Measurements from ENCODE around the gene DPH1.

The DPH1 gene

DNA sequence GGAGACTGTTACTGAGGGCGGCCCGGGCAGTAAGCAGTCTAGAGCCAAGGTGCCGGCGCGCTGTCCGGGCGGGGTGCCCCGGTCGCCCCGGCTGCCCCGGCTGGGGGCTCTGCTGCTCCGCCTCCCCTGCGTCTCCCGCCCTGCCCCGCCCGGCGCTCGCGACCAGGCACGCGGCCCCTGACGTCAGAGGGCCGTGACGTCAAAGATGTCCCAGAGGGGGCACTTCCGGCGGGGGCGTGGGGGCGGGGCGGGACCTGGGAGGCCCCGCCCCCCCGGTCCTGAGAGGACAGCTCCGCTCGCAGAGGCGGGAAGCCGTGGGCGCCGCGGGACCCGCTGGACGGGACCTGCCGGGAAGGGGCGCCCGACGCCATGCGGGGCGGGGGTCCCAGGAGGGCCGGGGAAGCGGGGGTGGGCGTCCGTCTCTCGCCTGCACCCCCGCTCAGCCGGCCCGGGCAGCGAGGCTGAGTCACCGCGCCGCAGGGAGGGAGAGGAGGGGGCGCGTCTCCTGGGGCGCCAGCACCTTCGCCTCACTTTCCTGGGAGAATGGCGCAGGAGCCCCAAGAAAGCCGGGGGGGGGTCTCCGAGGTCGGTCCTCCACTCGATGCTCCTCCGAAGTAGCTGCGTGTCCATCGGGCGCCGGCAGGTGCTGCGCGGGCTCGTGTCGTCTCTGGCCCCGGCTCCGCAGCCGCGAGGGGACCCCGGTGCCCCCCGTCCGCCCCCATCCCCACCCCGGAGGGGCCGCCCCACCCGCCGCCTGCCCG, 20.5 kb downstream of the DPH1 start:
- DNase-seq, result no peak

DNA sequence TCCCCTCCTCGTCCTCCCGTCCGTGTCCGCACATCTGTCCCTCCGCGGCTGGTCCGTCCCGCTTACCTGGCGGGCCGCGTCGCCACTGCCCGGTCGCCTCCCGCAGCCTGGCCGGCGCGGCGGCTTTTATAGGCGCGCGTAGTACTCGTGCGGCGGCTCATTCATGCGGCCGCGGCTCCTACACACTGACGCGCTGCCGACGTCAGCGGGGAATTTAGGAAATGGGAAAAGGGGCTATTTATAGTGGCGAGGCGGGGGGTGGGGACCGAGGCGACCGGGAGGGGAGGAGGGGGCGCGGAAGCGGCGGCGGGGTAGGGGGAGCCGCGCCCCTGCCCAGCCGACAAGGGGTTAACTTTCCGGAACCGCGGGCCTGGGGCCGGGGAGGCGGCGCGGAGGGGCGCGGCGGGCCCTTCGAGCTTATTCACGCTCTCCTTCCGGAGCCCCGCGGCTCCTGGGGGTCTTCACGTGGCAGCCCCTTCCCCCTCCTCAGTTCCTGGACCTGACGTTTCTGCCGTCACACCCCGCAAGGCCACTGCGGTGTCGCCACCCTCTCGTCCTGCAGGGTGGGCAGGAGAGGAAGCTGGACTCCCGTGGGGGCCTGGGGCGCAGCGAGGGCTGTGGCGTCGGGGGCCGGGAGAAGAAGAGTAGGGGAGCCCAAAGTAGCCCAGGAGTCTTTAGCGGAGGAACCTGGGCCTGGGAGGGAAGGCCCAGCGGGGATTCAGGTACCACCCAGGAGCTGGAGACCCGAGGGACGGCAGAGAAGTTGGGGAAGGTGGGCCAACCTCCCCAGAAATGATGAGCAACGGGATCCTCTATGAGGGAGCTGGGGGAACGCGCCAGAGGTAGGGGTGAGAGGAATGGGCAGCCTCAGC, 21.3 kb downstream of the DPH1 start:
- no peak for DNase-seq

GRCh38 chr17:2051933-2052559, 22.1 kb downstream of the DPH1 start:
- no peak for DNase-seq

DNA sequence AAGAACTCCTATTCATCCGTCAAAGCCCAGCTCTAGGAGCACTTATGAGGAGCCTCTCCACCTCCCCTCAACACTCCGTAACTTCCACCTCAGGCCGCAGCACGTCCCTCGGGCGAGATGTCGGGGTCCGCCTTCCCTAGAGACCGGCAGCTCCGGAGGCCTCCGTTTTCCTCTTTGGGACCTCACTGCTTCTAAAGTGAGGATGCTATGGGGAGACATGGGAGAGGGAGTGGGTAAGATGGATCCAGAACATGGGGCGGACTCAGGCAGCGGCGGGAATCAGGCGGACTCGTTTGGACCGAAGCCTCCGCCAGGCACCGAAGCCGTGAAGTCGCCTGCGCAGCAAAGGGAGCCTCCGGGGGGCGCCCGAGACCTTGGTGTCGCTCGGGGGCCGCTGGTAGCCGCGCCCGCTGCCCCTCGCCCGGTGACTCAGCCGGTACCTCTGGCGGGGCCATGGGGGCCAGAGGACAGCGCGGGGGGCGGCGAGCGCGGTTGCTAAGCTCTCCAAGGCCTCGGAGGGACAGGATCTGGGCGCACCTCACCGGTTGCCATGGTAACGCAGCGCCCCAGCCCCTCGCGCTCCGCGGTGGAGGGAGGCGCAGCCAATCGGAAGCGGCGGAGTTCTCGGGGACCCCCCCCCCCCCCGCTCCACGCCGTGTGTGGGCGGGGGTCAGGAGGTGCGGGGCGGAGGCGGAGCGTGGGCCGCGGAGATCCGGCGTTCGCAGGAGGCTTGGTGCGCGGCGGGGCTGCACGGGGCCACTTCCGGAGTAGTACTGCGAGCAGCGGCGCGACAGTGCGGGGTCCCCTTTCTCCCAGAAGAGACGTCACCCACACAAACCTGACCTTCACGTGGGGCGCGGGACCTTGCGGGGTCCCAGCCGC, 23.7 kb downstream of the DPH1 start:
- DNase-seq, result no peak

DNA sequence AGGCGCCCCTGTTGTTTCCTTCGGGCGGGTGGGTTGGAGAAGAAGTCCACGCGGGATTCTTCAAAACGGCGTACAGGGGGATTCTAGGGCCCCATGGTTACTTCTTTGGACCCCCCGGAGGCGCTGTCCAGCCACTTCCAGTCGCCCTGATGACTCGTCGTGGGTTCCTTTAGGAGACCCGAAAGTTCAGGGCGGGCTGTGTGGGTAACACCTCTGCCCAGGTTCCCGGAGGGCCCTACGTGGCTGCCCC, 24.2 kb downstream of the DPH1 start:
- no peak for DNase-seq

- DNase-seq, result no peak
Observed at GRCh38 chr17:2054512-2055291, 24.7 kb downstream of the DPH1 start, which contains the start of gene HIC1. Gene HIC1, plus strand, starts transcription at chr17:2055103. Its CDS starts 1,588 bp downstream, at chr17:2056691.

DNA sequence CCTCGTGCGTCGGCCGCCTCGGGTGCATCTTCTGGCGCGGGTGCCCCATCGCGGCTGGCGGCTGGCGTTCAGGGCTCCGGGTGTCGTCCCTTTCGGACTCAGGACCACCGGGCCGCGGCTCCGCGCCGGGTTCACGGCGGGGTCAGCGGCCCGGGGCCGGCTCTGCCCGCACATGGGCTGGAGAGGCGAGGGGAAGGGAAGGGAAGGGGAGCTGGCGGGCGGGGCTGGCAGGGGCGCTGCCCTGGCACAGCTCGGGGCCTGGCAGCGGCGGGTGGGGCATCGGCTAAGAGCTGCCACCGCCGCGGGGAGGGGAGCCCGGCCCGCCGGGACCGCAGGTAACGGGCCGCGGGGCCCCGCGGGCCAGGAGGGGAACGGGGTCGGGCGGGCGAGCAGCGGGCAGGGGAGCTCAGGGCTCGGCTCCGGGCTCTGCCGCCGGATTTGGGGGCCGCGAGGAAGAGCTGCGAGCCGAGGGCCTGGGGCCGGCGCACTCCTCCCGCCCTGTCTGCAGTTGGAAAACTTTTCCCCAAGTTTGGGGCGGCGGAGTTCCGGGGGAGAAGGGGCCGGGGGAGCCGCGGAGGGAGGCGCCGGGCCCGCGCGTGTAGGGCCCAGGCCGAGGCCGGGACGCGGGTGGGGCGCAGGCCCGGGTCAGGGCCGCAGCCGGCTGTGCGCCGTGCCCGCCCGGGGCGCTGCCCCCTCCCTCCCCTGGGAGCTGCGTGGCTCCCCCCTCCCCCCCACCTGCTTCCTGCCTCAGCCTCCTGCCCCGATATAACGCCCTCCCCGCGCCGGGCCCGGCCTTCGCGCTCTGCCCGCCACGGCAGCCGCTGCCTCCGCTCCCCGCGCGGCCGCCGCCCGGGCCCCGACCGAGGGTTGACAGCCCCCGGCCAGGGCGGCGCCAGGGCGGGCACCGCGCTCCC, 25.6 kb downstream of the DPH1 start:
- DNase-seq, result no peak

- no peak for DNase-seq
Observed at GRCh38 chr17:2056206-2057174, 26.5 kb downstream of the DPH1 start.

- no peak for DNase-seq
Observed at GRCh38 chr17:2057175-2057759, 27.3 kb downstream of the DPH1 start.

DNA sequence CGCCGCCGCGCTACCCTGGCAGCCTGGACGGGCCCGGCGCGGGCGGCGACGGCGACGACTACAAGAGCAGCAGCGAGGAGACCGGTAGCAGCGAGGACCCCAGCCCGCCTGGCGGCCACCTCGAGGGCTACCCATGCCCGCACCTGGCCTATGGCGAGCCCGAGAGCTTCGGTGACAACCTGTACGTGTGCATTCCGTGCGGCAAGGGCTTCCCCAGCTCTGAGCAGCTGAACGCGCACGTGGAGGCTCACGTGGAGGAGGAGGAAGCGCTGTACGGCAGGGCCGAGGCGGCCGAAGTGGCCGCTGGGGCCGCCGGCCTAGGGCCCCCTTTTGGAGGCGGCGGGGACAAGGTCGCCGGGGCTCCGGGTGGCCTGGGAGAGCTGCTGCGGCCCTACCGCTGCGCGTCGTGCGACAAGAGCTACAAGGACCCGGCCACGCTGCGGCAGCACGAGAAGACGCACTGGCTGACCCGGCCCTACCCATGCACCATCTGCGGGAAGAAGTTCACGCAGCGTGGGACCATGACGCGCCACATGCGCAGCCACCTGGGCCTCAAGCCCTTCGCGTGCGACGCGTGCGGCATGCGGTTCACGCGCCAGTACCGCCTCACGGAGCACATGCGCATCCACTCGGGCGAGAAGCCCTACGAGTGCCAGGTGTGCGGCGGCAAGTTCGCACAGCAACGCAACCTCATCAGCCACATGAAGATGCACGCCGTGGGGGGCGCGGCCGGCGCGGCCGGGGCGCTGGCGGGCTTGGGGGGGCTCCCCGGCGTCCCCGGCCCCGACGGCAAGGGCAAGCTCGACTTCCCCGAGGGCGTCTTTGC, 28.0 kb downstream of the DPH1 start:
- no peak for DNase-seq

DNA sequence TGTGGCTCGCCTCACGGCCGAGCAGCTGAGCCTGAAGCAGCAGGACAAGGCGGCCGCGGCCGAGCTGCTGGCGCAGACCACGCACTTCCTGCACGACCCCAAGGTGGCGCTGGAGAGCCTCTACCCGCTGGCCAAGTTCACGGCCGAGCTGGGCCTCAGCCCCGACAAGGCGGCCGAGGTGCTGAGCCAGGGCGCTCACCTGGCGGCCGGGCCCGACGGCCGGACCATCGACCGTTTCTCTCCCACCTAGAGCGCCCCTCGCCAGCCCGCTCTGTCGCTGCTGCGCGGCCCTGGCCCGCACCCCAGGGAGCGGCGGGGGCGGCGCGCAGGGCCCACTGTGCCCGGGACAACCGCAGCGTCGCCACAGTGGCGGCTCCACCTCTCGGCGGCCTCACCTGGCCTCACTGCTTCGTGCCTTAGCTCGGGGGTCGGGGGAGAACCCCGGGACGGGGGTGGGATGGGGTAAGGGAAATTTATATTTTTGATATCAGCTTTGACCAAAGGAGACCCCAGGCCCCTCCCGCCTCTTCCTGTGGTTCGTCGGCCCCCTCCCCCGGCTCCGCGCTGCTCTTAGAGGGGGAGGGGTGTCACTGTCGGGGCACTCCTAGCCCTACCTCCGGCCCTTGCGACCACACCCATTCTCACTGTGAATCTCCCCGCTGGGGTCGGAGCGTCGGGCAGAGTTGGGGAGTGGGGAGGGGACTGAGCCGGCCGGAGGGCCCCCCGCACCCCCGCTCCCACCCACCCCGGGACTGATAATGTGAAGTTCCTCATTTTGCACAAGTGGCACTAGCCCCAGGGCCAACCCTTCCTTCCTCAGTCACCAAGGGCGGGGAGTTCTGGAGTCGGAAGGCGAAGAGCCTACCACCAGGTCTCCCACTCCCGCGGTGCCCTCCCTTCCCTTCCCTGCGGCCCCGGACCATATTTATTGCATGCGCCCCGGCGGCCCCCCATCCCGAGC, 28.9 kb downstream of the DPH1 start:
- DNase-seq, result no peak

DNA sequence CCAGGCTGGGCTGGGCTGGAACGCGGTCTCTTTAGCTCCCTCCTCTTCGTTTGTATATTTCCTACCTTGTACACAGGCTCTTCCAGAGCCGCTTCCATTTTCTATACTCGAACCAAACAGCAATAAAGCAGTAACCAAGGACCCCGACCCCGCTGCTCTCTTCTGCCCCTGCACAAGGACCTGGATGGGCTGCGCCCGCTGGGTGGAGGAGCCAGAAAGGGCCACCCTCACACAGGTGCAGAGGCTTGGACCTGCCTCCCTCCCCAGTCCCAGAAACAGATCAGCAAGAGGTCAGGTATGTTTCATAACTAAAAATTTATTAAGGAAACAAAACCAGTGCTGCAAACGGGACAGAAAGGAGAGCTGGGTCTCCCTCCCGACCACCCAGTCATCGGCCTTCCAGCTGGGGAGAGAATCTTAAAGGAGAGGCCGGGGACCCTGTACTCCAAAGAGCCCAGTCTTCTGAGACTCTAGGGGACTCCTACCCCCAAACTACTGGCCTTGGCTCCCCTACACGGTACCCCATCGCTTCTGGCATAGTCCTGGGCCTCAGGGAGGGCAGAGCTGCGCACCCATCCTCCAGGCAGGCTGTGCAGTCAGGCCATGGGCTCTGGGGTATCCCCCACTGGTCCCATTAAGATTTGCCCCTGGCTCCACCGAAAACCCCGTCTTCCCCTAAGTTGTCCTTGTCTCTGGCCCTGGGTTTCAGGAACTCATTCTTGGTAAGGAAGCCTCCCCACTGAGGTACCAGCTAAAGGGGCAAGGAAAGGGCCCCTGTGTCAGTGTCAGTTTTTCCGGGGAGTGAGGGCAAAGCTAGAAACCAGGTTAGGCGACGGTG, 29.8 kb downstream of the DPH1 start:
- no peak for DNase-seq

GRCh38 chr17:2060385-2060658, 30.4 kb downstream of the DPH1 start:
- no peak for DNase-seq

DNA sequence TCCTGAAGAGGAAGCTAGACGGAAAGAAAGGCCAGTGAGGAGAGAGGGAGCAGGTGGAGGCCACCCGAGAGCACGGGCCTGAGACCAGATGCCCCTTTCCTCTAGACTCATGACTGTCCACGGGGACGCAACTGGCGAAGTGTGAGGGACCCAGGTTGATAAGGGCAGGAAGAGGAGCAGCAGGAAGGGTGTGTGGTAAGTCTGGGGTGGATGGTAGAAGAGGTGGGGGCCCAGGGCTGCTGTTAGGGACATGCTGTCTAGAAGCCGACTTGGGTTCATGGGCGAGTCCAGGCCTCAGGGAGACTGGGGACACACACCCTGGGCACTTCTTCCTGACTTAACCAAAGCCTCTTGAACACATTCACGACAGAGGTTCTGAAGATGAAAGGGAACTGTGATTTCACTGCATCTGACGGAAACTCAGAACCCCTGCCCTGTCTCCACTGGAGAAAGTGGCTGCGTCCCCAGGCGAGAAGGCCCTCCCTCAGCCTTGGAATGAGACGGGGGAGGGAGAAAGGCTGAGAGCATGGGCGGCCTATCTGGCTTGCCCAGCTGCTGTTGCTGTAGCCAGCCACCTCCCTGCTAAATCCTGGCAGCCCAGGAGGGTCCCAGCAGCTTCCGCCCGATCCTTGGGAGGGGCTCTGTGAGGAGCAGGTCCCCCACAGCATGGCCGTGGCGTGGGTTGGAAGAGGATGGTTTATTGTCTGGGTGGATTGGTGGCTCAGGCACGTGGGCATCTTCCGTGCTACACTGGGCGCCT, 30.9 kb downstream of the DPH1 start:
- no peak for DNase-seq

GRCh38 chr17:2061441-2061958, 31.5 kb downstream of the DPH1 start:
- no peak for DNase-seq

Measured in cerebellar nuclear complex (tissue), 1 donor.